ENCODE measurements around the gene CAPN13. TPM values are rescaled to one million over a fixed set of nuclear protein-coding genes. Genes with fewer than 3 reads are reported as not detected.

CAPN13 gene
- total RNA-seq, 1 donor from 2014 or later = not detected

- no peaks in the 10 kb centered on the region for H3K4me1 Mint-ChIP-seq (ENCODE audit: low read depth, unreplicated experiment)
- no peak for TF ChIP-seq EZH2 (IDR thresholded peaks at IDR 0.05; ENCODE audit: insufficient read depth, low read length)
- TF ChIP-seq CTCF (IDR thresholded peaks at IDR 0.05; ENCODE audit: insufficient read depth, low read depth, low read length) = no peak
- Histone ChIP-seq H3K4me3 (ENCODE audit: insufficient read depth, low read depth, low read length) (no peak overlapping the region), H3K27ac (ENCODE audit: low read depth, low read length) (no peak overlapping the region), H3K9ac (ENCODE audit: low read length) (no peak overlapping the region), H3K9me3 (ENCODE audit: insufficient read depth, low read depth, low read length) (peaks cover 13% of the 10 kb centered on the region), H3K4me1 (ENCODE audit: insufficient read depth, low read length) (no peaks in the 10 kb centered on the region), H3K36me3 (ENCODE audit: insufficient read depth, low read length) (no peaks in the 10 kb centered on the region), H3K4me2 (ENCODE audit: low read length) (no peak overlapping the region), H3K27me3 (ENCODE audit: insufficient read depth, low read length) (no peaks in the 10 kb centered on the region), H4K20me1 (ENCODE audit: insufficient read depth, low read length) (no peaks in the 10 kb centered on the region), H3K79me2 (ENCODE audit: insufficient read depth, low read length) (no peaks in the 10 kb centered on the region), H2AFZ (ENCODE audit: low read depth, low read length) (no peak overlapping the region)
- no peaks in the 10 kb centered on the region for H3K36me3 Mint-ChIP-seq (ENCODE audit: low read depth, unreplicated experiment)
- DNase-seq (ENCODE audit: low read depth) = no peak
- no peak overlapping the region for H3K4me3 Mint-ChIP-seq (ENCODE audit: unreplicated experiment)
- H3K9me3 Mint-ChIP-seq (ENCODE audit: unreplicated experiment) = peaks cover 13% of the 10 kb centered on the region
- no peak for FAIRE-seq
- H3K27me3 Mint-ChIP-seq (ENCODE audit: low read depth, unreplicated experiment) = peaks cover 2% of the 10 kb centered on the region
- H3K27ac Mint-ChIP-seq (ENCODE audit: unreplicated experiment) = no peak overlapping the region
Observed at GRCh38 chr2:30705056-30705455, 102.2 kb downstream of the CAPN13 start.

GRCh38 chr2:30704309-30705020 is 102.8 kb downstream of the CAPN13 start:
- Histone ChIP-seq H3K4me2 (ENCODE audit: low read length) (no peak overlapping the region), H3K4me1 (ENCODE audit: insufficient read depth, low read length) (no peaks in the 10 kb centered on the region), H3K79me2 (ENCODE audit: insufficient read depth, low read length) (no peaks in the 10 kb centered on the region), H2AFZ (ENCODE audit: low read depth, low read length) (no peak overlapping the region), H3K9ac (ENCODE audit: low read length) (no peak overlapping the region), H3K27me3 (ENCODE audit: insufficient read depth, low read length) (no peaks in the 10 kb centered on the region), H4K20me1 (ENCODE audit: insufficient read depth, low read length) (no peaks in the 10 kb centered on the region), H3K36me3 (ENCODE audit: insufficient read depth, low read length) (no peaks in the 10 kb centered on the region), H3K4me3 (ENCODE audit: insufficient read depth, low read depth, low read length) (no peak overlapping the region), H3K27ac (ENCODE audit: low read depth, low read length) (no peak overlapping the region), H3K9me3 (ENCODE audit: insufficient read depth, low read depth, low read length) (peaks cover 13% of the 10 kb centered on the region)
- H3K9me3 Mint-ChIP-seq (ENCODE audit: unreplicated experiment) = peaks cover 13% of the 10 kb centered on the region
- no peak overlapping the region for H3K4me3 Mint-ChIP-seq (ENCODE audit: unreplicated experiment)
- DNase-seq (ENCODE audit: low read depth) = no peak
- H3K36me3 Mint-ChIP-seq (ENCODE audit: low read depth, unreplicated experiment) = no peaks in the 10 kb centered on the region
- peaks cover 2% of the 10 kb centered on the region for H3K27me3 Mint-ChIP-seq (ENCODE audit: low read depth, unreplicated experiment)
- no peak overlapping the region for H3K27ac Mint-ChIP-seq (ENCODE audit: unreplicated experiment)
- FAIRE-seq = no peak
- TF ChIP-seq EZH2 (IDR thresholded peaks at IDR 0.05; ENCODE audit: insufficient read depth, low read length) (no peak), CTCF (IDR thresholded peaks at IDR 0.05; ENCODE audit: insufficient read depth, low read depth, low read length) (no peak)
- H3K4me1 Mint-ChIP-seq (ENCODE audit: low read depth, unreplicated experiment) = no peaks in the 10 kb centered on the region

- TF ChIP-seq CTCF (IDR thresholded peaks at IDR 0.05; ENCODE audit: insufficient read depth, low read depth, low read length) (no peak), EZH2 (IDR thresholded peaks at IDR 0.05; ENCODE audit: insufficient read depth, low read length) (no peak)
- peaks cover 13% of the 10 kb centered on the region for H3K9me3 ChIP-seq (ENCODE audit: insufficient read depth, low read depth, low read length)
Observed at GRCh38 chr2:30702694-30703093, 104.6 kb downstream of the CAPN13 start.

More at GRCh38 chr2:30702694-30703093, 104.6 kb downstream of the CAPN13 start:
- Histone ChIP-seq H3K79me2 (ENCODE audit: insufficient read depth, low read length) (no peaks in the 10 kb centered on the region), H3K4me2 (ENCODE audit: low read length) (no peak overlapping the region), H3K36me3 (ENCODE audit: insufficient read depth, low read length) (no peaks in the 10 kb centered on the region), H3K4me1 (ENCODE audit: insufficient read depth, low read length) (no peaks in the 10 kb centered on the region), H3K9ac (ENCODE audit: low read length) (no peak overlapping the region), H3K4me3 (ENCODE audit: insufficient read depth, low read depth, low read length) (no peak overlapping the region), H3K27me3 (ENCODE audit: insufficient read depth, low read length) (no peaks in the 10 kb centered on the region), H3K27ac (ENCODE audit: low read depth, low read length) (no peak overlapping the region), H2AFZ (ENCODE audit: low read depth, low read length) (no peak overlapping the region), H4K20me1 (ENCODE audit: insufficient read depth, low read length) (no peaks in the 10 kb centered on the region)
- no peak overlapping the region for H3K27ac Mint-ChIP-seq (ENCODE audit: unreplicated experiment)
- peaks cover 2% of the 10 kb centered on the region for H3K27me3 Mint-ChIP-seq (ENCODE audit: low read depth, unreplicated experiment)
- no peak for DNase-seq (ENCODE audit: low read depth)
- H3K4me3 Mint-ChIP-seq (ENCODE audit: unreplicated experiment) = no peak overlapping the region
- FAIRE-seq = no peak
- H3K36me3 Mint-ChIP-seq (ENCODE audit: low read depth, unreplicated experiment) = no peaks in the 10 kb centered on the region
- peaks cover 13% of the 10 kb centered on the region for H3K9me3 Mint-ChIP-seq (ENCODE audit: unreplicated experiment)
- no peaks in the 10 kb centered on the region for H3K4me1 Mint-ChIP-seq (ENCODE audit: low read depth, unreplicated experiment)
